HEK293T (cell line): ENCODE results near the gene CD80.

Experiments
- CTBP1 ChIP-seq: fragments of 450-650 bp; IDR thresholded peaks from 2 replicates; pipeline ENCODE4 v1.6.1; 2016; ENCODE audit warnings: borderline replicate concordance
- FOXM1 ChIP-seq: fragments of 450-650 bp; IDR thresholded peaks from 2 replicates; pipeline ENCODE4 v1.6.1; 2017; ENCODE audit warnings: mild to moderate bottlenecking, borderline replicate concordance
- L3MBTL2 ChIP-seq: fragments of 450-650 bp; conservative IDR thresholded peaks from 2 replicates; pipeline ENCODE4 v1.6.1; 2016; ENCODE audit warnings: mild to moderate bottlenecking
- PKNOX1 ChIP-seq: fragments of 450-650 bp; IDR thresholded peaks from 2 replicates; pipeline ENCODE4 v1.6.1; 2016
- SUZ12 ChIP-seq: fragments of 450-650 bp; IDR thresholded peaks from 2 replicates; pipeline ENCODE4 v1.6.1; 2016; ENCODE audit warnings: mild to moderate bottlenecking

- TF ChIP-seq CTBP1: no peak
- TF ChIP-seq SUZ12: no peak
- TF ChIP-seq FOXM1: no peak
- no peak for TF ChIP-seq PKNOX1
- TF ChIP-seq L3MBTL2: no peak
These were observed 28.3 kb downstream of the CD80 start for GRCh38 chr3:119531151-119531550.
